ELF-1 (cell line): ENCODE data around the gene GYPA.
"Not testable (repeated sequence)": the region's sequence is repeated elsewhere in the genome, so short reads cannot be mapped to it uniquely, and the experiment has no call there.

ENCODE experiments used
- DNase-seq: peaks from one replicate; pipeline ENCODE4 v3.0.0-alpha.2; 2016; ENCODE audit warnings: low read depth, low spot score

The GYPA gene

DNA sequence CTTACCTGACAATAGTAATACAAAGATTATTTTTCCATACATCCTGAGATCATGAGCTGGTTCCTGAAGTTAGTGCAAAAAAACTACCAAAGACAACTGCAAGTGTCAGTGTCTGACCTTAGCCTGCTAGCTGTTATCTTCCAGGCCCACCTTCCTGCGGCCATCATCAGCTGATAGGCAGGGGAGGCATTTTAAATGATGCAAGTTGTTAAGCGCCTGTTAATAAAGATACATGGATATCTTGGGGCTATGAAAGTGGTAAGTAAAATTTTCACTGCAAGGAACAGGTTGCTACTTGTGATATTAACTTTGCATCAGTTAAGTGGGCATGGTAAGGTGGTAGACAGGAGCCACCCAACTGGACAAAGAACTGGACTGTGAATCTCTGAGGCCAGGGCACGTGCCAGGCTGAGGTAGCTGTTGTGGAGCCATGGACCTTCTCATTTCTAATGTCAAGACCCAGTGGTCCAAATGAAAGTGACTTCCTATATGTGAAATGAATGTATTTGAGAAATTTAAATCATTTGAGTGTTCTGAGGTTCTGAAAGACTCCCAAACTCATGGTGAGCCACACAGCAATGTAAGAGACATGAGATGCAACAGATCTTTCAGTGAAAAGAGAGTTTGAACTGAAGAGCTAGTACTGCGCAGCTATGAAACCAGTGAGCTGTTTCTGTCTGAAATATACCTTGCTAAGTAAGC, at the start of gene GYPA:
GYPA (minus strand) TSS at position 125 of the 702 bp plus-strand sequence; CDS start at position 42, 83 bp downstream.
- DNase-seq, result not testable (repeated sequence)

DNA sequence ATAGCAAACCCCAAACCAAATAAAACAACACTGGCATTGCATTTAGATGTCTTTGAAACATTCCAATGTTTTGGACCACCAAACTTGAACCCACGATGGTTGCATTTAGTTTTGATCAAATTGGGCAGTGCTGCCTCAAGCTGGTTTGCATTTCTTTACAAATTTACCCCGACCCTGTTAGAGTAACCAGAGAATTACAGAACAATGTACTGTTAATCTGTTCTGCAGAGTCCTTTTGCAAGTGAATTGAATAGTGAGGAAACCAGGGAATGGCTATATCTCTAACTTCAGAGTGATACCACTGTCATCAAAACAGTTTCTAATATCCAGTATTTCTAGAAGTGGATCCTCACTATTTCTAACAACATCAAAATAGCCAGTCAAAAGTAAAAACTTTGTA, 49.5 kb upstream of the GYPA start:
- no peak for DNase-seq

DNA sequence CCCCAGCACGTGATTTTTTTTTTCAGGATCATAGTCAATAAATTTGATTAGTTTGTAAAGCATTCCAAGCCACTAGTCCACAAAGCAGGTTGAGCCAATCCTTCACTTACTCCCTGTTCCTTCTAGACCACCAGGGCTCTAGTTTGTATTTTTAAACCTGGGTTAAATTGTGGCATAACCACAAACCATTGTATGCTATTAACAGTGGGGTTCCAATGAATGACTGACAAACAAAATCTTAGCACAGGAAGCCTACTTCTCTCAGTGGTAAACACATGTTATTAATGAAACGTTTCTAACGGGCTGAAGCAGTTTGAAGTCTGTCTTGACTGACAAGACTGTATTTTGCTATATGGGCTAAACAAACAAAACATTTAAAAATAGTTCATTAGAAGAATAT, 48.6 kb upstream of the GYPA start:
- no peak for DNase-seq

DNA sequence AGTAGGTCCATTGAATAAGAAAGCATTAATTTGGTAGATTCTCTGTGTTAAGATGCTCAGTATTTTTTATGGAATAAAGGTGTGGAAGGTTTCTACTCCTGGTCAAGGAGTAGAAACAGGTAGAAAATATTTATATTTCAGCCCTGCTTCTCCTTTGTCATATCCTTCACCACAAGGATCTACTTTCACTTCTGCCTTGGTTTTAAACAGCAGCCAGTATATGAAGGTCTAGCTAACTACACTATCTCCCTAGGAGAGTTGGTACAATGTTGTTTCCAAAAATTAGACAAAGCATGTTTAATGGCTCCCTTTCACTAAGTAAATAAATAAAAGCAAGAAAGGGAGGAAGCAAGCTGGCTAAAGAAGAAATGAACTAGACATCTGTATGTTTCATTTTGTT, 44.6 kb upstream of the GYPA start:
- no peak for DNase-seq

DNA sequence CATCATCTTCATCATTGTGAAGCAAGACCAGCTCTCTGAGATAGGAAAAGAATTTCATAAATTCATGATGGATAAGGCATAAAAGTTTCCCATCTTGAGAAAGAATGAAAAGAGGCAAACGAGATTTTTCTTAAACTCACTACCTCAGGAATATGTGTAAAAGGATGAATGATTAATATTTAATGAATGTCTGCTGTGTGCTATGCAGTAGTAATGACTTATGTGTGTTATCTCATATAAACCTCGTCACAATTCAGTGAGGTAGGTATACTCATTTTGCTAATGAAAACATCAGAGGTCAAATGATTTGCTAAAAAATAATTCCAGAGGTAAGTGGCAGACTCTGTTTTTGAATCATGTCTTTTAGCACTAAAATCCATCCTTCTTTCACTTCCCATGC, 42.6 kb upstream of the GYPA start:
- no peak for DNase-seq

DNA sequence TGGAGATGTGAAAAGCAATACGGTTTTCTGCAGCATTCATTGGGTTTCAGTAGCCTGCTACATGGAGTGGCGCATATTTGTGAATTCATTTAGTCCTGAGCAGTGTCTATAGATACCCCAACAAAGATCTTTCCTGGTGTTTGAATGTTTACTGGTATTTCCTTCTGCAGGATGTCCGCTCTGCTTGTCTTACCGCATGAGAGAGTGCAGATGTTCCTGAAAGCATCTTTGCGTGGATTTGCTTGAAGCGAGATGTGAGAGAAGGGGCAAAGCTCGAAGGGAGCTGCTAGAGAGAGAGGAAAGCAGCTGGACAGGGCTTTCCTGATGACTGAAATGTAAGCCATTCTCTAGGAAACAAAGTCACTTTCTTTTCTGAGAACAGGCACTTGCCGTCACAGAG, 40.9 kb upstream of the GYPA start:
- no peak for DNase-seq

DNA sequence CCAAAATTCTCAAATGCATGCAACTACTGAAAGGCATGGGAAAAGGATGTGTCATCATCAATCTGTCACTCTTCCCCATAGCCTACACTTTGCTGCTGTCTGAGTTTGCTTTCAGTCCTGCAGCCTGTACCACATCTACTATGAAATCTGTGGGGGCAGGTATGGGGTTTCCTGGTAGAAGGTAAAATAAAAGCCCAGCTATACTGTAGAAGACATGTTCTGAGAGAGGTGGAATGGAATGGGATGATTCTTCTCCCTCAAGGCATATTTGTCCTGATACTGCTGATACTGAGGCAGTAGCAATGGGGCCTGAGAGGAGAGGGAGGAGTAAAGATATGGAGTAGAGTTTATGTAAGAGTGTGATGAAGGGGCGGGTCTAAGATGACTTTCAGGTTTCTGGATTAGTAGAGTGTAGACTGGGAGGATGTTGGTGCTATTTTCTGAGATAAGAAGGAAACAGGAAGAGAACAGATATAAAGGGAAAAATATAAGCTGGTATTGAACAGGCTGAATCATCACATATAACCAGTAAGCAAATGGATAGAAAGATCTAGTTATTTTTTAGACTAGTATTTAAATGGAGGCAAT, 38.7 kb upstream of the GYPA start:
- no peak for DNase-seq

DNA sequence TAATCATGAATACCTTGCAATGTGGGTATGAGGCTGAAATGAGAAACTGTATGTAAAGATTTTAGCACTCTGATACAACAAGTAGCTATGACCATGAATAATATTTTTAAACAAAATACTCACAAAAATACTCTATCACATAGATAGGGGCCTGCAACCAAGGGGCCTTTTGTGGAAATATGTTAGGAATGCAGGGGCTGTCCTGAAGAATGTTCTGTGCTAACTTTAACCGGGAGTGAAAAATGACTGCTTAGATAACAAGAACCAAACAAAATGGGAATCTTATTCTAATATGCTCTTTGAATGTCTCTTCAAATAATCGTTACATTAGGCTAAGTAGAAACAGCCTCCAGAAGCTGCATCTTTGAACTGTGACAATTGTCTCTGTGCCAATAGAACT, 37.9 kb upstream of the GYPA start:
- no peak for DNase-seq

DNA sequence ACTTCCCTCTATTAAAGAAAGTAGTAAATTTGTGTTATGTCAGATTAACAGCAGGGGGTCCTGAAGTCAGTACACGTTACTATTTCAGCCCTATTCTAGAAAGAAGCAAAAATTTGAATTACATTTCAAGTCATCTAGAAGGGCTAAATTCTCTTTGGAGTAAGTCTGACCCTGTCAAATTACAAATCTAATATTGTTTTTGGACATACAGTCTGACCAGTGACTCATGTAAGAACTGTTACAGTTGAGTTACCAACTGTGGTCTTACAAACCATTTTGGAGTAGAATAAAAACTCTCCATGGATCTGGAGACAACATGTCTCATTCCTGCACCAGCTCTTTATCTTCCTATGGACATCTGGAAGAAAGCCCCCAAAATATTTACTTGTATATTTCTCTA, 36.0 kb upstream of the GYPA start:
- no peak for DNase-seq

DNA sequence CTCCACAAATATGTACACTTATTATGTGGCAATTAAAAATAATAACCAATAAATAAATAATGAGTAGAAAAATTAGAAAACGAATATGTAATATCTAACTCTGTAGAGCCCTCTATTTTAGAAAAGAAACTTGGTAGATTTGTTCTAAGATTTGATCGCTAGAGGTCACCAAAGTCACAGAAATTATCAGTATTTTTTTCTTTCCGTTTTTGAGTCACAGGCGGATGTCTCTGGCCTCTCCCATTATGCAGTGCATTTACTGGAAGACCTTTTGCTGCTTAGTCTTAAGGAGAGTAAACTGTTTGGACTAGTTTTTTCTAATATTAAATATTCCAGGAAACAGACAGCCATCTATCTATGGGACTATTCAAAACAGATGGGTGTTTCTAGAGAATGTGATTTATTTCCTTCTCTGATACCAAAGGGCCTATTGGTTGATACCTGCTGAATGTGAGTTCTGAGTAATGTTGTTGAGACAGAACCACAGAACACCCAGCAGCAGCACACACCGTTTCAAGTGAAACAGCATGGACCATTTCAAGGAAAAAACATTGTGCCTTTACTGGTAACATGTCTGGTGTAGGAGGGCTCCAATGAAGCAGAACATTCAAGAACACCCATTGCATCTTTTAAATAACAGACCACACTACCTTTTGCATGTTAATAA, 34.0 kb upstream of the GYPA start:
- peak; percentile 16 for DNase-seq

DNA sequence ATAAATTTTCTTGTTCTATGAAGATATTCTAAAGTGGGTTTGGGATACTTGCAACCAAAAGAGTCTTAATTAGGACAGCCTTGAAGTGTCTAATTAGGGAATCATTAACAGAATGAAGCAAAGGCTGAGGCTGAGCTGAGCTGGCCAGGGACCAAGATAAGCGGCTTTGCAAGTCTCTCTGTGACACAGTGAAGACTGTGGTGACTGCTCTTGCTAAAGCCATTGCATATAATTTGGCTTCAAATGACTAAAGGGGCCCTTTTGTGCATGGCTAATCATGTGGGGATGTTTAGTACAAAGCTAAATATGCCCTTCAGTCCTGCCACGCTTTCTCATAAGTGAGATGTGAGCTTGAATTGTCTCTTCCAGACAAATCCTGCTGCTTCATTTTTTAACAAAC, 31.2 kb upstream of the GYPA start:
- DNase-seq, result no peak

DNA sequence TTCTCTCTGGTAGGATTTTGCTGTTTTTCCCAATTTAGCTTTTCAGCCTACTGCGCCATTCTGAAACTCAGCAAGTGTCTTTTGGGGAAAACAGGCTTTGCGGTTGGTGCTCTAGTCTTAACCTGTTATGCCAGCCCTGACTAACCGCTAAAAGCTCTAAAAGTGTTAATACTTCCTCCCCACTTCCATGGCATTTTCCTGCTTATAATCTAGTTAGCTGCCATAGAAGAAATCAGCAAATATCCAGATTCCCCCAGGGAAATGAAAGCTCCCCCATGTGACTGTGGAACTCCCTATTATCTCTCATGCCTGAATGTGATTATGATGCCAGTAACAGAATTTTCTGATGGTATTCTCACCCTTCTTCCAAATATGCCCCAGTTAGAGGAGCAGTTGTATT, 28.7 kb upstream of the GYPA start:
- no peak for DNase-seq

DNA sequence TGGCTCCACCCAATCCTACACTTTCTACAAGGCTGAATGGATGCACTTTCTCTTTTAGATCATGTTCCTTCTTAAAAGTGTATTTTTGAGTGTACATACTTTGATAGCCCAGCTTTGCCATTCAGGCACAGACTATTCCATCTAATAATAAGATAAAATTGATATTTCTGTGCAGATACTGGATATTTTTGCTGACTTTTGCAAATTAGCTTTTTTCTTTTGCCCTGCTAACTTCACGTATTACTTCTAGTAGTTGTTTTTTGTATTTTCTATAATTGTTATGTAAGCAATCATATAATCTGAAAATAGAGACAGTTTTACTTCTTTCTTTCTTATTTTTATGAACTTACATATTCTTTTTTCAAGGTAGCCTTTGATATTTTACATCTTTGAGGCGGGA, 13.5 kb upstream of the GYPA start:
- no peak for DNase-seq

DNA sequence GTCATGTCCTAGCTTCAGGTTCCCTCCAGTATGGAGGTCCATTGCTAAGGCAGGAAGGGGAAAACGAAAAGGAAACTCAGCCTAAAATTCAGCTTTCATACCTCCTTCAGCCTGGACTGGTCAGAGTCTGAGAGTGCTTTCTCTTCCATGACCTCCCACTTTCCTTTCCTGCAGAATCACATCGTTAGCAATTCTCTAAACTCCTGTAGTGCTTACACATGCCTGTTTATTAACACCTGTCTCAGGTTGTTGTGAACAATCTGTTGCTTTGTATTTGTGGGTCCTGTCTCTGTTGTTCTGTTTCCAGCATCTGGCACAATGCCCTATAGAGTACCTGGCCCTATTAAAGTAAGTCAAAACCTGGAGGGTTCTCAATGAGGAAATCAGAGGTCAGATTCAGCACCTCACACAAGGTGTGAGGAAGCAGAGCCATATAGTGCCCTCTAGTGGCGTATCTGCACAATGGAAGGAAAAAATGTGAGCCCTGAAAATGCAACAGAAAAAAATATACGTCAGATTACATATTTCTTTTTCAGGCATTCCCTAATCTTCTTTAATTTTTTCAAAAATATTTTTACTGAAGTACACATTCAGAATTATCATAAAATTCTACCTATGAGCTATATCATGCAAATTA, 2.3 kb upstream of the GYPA start:
- DNase-seq, result peak; percentile 10

DNA sequence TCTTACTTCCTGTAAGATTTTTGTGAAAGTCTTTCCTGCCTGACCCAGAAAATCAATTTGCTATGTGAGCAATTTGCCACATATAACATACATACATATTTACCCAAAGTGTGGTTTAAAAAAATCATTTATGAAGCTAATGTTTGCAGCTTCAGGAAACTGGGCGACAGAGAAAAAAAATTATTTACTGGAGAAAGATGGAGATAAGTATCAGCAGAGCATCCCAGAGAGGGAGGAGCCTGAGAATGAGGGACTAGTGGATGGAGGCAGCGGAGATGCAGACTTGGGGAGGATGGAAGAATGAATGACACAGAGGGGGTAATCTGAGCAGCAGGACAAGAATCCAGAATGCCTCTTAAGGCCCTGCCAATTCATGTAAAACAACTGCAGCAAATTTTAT, 975 bp upstream of the GYPA start:
- no peak for DNase-seq

DNA sequence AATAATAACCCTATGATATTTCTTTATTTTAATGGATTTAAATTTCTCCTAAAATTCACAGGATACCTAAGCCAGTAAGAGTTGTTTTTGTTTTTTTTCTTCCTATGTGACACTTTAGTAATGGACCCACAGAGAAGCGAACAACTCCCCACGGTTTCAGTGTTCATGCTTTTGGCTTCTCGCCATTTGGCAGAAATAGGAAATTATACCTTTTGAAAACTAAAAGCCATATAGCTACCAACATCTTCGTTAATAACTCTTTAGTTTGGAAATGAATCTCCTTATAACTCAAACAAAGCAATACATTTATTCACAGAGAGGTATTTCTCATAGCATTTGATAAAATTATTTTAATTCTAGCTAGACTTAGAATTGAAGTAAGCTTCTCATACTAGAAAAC, 527 bp downstream of the GYPA start:
- not testable (repeated sequence) for DNase-seq

DNA sequence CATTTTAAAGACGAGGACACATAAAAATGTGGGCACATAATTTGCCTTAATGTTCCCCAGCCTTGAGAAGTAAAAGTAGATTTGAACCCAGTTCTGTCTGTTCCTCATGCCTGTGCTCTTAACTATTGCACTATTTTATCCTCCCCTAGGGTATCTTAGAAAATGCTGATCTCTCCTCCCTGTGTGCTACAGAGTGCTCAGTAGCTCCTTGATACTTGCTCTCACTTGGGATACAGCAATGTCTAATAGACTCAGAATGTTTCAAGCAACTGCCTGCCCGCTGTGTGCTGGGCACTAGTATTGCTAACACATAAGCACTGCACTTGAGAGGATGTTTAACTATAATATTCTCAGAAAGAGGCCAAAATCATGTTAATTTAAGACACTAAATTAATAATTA, 971 bp downstream of the GYPA start:
- not testable (repeated sequence) for DNase-seq

DNA sequence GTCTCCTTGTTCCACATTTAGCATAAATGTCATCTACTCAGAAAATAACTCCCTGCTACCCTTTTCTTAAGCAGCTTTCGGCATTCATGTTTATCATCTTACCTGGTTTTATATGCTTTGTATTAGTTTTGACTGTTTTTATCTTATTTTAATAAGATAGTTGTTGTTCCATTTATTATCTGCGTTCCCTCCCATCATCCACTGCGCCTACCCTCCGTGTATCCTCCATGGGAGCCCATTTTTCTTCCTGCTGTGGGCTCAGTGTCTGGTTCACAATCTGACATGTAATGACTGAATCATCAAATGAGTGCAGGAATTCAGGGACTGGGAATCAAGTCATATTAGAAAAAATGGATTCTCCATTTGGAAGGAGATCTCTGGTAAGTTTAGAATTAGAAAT, 2.3 kb downstream of the GYPA start:
- DNase-seq, result not testable (repeated sequence)

DNA sequence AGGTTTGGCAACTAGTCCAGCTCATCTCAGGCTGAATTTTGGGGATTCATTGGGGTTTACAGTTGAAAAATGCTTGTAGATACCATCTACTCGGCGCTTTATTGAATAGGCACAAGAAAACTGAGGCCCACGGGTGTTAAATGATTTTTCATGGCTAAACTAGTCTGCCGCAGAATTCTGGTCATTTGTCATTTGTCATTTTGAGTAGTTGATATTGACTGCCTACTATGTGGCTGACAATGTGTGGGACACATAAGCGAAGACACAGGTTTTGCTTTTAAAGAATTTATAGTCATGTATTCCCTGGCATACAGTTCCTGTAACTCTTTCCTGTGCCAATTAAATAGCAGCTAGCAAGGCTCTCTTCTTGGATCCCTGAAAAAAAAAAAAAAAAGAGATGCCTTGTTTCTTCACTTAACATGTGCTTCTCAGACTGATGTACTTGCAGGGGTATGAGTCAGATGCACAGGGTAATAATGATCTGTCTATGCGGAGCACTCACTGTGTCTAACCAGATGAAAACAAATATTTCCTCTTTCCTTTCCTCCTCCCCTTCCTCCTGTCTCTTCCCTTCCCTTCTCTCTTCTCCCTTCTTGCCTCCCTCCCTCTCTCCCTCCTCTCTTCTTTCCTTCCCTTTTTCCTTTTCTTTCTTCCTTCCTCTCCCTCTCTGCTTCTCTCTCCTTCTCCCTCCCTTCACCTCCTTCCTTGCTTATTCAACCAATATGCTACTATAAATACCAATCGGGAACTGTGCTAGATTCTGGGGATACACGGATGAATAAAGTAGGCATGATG, 3.2 kb downstream of the GYPA start:
- DNase-seq, result not testable (repeated sequence)

DNA sequence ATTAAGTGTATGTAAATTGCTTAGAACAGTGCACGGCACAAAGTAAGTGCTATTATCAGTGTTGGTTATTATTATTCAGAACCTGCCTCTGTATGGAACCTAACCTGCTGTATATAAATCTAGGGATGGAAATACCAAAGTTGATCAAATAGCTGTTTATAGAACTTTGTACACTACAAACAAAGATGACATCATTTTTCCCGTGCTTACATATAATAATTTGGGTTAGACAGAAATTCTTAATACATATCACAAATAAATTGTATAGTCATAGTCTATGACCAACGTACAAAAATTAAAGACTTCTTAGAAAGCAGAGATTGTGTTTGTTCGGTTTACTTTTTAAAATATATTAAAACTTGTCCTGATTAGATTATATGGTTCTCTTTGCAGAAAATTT, 4.3 kb downstream of the GYPA start:
- not testable (repeated sequence) for DNase-seq

DNA sequence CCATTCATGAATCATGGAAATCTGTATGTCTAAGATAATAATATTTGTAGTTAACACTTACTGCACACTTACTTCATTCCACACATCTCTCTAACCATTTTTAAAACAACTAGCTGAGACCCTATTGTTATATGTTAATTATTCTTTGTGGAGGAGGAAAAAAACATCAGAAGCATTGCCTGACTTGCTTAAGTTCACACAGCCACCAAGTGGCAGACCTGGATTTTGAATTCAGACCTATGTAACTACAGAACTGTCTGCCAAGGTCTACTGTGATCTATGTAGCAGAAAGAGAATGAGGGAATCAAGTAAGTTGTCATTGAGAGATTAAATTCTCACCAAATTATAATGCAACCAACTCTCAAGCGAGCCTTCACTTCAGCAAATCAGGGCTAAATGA, 10.4 kb downstream of the GYPA start:
- not testable (repeated sequence) for DNase-seq
